ENCODE measurements around the gene RAB40AL.
A peak's percentile ranks its signal among the peaks of the same experiment; 100 is the strongest.
"Not testable (repeated sequence)": the region's sequence is repeated elsewhere in the genome, so short reads cannot be mapped to it uniquely, and the experiment has no call there.

The RAB40AL gene, protein sequence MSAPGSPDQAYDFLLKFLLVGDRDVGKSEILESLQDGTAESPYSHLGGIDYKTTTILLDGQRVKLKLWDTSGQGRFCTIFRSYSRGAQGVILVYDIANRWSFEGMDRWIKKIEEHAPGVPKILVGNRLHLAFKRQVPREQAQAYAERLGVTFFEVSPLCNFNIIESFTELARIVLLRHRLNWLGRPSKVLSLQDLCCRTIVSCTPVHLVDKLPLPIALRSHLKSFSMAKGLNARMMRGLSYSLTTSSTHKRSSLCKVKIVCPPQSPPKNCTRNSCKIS

DNA sequence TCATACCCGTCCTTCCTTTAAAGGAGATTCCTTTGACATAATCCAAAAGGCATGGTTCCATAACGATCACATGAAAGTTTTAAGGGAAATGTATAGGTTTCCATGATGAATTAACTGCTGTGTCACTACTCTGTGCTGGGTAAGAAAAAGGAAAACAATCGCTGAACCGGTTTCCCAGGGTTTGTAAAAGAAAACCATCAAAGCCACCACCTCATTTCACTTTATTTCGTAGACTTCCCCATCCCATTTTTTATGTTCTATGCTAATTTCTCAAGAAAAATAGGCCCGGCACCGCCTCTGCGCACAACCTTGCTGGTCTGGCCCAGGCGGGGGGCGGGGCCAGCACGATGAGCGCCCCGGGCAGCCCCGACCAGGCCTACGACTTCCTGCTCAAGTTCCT lies at the start of gene RAB40AL:
Gene RAB40AL (plus strand): TSS at position 301 of the 400 bp plus-strand sequence. CDS start 47 bp downstream, at position 348.
- not testable (repeated sequence) for DNase-seq

DNA sequence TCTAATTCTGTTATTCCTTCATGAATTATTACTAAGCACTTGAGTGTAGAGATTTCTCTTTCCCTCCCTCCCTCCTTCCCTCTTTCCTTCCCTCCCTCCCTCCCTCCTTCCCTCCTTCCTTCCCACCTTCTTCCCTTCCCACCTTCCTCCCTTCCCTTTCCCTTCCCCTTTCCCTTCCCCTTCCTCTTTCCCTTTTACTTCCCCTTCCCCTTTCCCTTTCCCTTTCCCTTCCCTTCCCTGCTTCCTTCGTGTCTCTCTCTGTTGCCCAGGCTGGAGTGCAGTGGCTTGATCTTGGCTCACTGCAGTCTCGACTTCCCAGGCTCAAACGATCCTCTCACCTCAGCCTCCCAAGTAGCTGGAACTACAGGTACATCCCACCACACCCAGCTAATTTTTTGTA lies 49.4 kb upstream of the RAB40AL start:
- DNase-seq = no peak

DNA sequence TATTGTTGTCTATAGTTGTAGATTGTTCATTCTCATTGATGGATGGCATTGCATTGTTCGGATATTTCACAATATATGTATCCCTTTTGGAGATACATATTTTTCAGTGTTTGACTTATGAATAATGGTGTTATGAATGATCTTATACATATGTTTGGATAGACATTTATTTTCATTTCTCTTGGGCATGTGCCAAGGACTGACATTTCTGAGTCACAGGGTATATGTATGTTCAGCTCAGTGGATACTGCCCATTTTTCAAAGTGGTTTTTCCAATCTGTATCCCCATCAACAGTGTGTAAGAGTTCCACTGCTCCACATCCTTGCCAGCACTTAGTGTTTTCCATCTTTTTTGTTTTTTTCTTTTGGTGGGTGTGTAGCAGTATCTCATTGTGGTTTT lies 45.0 kb upstream of the RAB40AL start:
- DNase-seq = no peak

DNA sequence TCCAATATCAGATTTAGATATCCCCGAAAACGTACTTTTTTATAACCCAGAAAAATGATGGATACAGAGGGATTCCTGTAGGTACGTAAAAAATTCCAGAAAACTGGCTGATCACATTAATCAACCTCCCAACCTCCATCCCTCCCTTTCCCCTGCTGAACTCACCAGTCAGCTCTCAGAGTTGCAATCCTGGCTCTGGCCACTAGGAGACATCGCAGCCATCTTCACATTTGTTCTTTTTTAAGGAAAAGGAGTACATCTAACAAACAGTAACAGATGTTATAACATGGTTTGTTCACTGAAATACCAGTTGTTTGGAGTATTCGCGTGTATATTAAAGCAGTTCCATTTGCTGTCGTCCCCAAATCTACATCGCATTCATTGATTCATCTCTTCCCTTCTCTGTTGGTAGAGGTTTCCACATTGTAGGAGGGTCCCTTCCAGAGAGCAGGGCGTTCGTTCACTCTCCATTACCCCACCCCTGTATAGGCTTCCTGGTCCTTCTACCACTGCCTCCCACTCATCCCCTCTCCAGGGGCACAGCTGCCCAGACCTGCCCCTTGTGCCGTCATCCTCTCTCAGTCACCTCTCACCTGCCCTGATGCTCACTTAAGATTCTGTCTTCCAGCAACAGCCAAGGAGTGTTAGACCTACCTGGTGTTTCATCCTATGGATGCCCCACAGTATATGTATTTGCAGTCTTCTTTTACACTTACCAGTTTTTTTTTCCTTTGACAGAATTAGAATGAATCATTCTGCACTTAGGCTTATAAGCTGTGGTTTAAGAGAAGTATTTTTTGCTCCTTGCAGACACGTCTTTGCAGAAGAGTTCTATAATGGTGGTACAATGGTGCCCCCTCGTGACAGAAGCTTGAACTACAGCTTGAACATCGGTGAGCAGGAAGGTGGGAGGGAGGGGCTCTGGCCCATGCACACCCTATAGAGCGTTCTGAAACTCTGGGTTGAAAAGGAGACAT lies 36.8 kb upstream of the RAB40AL start:
- DNase-seq = peak; percentile 54

DNA sequence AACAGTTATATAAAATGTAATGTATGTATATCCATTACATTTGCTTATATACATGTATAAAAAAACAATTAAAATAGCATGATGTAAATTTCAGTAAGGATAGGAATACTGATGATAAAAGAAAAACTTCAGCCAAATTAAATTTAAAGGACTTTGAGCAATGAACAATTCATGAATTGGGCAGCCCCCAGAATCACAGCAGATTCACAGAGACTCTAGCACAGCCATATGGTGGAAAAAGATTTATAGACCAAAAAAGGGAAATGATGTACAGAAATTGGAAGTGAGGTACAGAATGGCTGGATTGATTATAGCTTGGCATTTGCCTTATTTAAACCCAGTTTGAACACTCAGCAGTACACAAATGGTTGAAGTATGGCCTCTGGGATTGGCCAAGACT lies 34.7 kb upstream of the RAB40AL start:
- DNase-seq = no peak

DNA sequence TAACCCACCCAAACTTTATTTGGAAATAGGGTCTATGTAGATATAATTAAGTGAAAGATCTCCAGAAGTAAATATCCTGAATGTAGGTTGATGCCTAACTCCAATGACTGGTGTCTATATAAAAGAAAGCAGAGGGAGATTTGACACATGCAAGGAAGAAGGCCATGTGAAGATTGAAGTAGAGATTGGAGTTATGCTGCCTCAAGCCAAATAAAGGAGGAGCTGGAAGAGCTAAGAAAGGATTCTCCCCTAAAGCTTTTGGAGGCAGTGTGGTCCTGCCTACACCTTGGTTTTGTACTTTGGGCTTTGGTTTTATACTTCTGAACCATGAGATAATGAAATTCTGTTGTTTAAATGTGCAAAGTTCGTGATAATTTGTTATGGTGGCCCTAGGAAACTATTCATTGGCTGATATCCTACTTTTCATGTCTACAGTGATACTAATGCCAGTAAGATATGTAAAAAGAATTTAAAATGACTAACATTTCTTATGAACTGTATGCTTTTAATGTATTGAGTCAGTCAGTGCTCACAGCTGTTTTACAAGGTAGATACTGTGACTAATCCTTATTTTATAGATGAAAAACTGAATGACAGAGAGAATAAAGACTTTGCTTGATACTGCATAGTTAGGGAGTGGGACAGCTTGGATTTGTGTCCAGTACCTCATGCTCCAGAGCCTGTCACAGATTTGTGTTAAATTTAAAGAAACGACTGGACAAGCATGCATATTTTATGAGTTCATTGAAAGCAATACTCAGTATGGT lies 5.9 kb upstream of the RAB40AL start:
- DNase-seq = no peak

DNA sequence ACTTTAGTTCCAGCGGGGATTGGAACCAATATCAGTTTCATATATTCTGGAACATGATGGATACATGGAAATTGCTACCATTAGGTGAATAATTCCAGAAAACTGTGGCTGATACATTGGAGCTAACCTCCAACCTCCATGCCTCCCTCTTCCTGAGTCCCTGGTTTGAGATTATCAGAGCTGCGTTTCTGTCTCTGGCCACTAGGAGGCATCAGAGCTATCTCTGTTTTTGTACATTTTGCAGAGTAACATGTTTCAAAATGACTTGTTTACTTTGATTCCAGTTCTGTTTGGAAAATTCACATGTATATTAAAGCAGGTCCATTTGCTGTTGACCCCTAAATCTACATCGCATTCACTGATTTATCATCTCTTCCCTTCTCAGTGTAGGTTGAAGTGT lies 2.4 kb upstream of the RAB40AL start:
- no peak for DNase-seq

DNA sequence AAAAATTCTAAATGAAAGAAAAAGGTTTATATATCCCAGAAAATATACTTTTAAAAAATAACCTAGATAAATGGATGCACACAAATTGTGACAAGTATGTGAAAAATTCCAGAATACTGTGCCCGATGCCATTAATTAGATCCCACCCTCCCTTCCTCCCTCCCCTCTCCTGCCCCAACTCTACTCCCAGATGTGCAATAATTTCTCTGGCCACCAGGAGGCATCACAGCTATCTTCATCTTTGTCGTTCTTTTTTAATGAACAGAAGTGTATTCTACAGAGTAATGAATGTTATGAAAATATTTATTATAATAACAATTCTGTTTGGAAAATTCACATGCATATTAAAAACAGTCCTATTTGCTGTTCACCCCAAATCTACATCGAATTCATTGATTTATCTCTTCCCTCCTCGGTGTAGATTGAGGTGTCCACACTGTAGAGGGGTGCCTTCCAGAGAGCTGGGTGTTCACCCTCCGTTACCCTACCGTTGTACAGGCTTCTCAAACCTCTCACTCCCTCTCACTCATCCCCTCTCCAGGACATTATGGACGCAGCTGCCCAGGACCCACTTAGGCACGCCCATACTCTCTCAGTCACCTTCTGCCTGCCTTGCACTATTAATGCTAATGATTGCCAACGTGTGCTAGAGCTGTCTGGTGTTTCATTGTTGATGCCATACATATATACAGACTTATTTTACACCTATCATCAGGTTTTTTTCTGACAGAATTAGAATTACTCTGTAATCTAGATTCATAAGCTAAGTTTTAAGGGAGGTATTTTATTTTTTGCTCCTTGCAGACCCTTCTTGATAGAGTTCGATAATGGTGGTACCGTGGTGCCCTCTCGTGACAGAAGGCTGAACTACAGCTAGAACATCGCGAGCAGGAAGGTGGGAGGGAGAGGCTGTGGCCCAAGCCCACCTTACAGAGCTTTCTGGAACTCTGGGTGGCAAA lies 14.1 kb downstream of the RAB40AL start:
- DNase-seq = peak; percentile 62

DNA sequence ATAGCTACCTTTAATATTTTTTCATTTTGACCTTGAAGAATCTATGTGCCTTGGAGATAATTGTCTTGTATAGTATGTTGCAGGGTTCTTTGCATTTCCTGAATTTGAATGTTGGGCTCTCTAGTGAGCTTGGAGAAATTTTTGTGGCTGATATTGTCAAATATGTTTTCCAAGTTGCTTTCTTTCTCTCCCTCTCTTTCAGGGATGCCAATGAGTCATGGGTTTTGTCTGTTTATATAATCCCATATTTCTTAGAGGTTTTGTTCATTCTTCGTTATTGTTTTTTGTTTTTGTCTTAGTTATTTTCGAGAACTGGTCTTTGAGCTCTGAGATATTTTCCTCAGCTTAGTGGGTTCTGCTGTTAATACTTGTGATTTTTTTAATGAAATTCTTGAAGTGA lies 20.7 kb downstream of the RAB40AL start:
- DNase-seq = no peak

DNA sequence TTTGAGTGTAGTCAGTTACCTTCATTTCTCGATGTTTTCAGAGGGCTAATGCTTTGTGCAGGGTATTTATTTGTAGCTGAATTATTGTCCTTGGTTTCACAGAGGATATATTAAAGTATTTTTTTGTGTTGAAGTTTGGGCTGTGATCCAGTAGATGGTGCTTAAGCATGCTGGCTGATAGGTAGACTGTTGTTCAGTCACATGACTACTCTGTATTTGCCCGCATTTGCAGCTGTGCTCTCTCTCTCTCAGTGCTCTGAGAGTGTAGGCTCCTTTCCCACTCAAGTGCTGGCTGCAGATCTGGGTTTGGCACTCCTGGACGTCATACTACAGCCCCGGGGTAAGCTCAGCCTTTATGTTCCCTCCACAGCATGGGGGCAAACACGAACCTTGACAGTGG lies 21.7 kb downstream of the RAB40AL start:
- DNase-seq = no peak

DNA sequence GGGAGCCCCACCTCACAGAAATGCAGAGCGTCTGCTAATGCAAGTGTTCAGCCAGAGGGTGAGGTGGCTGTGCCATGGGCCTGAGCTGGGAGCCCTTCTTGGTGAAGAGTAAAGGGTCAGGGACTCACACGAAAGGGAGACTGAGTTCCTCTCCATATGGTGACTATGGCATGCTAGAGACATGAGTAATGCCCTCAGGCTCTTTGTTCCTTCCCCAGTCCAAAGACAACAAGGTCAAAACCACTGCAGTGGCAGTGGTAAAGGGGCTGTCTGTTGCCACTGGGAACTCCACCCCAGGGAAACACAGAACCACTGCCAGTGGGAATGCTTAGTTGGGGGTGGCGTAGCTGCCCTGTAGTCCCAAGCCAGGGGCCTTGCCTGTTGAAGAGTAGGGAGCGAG lies 22.4 kb downstream of the RAB40AL start:
- no peak for DNase-seq

DNA sequence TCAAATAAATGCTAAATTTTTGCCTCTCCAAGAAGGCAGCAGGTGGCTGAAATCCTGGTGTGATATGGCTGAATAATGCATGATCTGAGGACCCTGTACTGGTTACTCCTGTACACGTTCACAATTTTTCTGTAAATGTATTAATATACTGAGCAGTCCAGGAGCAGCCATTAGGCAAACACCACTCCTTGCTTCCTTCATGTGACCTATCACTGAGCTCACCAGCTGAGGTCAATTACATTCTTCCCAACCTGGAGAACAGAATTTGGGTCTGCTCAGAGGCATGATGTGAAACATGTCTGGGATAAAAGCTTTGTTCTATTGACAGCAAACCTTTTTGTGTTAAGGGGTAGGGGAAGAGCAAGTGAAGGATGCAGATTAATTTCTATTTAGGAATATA lies 26.9 kb downstream of the RAB40AL start:
- no peak for DNase-seq

DNA sequence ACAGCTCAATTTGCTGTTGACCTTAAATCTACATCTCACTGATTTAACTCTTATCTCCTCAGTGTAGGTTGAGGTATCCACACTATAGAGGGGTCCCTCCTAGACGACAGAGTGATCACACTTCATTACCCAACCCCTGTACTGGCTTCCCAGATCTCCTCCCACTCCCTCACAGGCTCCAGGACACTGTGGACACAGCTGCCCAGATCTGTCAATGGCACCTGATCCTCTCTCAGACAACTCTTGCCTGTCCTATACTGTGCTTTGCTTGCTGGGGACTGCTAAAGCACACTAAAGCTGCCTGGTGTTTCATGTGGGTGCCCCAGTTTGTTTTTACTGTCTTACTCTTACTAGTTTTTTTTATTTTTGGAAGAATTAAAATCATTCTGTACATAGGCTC lies 27.9 kb downstream of the RAB40AL start:
- no peak for DNase-seq

DNA sequence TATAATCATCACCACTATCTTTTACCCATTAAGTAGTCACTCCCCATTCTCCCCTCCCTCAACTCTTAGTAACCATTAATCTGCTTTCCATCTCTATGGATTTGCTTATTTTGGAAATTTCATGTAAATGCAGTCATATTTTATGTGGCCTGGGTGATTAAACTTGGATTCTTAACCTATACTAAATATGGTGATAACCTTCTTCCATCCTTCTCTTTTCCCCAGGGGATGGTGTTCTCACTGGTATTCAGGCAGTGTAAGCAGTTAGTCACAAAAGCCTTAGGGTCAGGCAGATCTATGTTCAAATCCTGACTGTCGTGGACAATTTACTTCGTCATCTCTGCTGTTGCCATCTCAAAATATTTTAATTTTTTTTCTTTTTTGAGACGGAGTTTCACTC lies 29.6 kb downstream of the RAB40AL start:
- DNase-seq = no peak

DNA sequence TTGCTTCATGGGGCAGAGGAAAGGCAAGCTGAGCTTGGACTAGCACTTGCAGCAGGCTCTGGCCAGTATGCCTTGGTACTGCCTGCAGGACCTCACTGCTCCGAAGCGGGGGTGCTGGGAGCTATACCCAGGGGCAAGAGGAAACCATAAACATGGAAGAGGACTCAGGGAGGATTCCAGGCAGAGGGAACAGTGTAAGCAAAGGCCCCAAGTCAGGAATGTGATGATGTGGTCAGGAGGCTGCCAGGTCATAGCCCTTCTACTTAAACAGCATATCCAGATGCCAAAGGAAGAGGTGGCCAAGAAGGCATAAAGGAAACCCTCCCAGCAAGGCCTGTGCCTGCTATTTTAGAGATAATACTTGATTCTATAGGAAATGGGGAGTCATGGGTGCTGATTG lies 31.1 kb downstream of the RAB40AL start:
- no peak for DNase-seq

DNA sequence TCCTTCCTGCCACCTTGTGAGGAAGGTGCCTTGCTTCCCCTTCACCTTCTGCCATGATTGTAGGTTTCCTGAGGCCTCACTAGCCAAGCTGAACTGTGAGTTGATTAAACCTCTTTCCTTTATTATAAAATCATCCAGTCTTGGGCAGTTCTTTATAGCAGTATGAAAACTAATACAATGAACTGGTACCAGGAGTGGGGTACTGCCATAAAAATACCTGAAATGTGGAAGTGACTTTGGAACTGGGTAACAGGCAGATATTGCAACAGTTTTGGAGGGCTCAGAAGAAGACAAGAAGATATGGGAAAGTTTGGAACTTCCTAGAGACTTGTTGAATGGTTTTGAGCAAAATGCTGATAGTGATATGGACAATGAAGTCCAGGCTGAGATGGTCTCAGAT lies 34.5 kb downstream of the RAB40AL start:
- not testable (repeated sequence) for DNase-seq

DNA sequence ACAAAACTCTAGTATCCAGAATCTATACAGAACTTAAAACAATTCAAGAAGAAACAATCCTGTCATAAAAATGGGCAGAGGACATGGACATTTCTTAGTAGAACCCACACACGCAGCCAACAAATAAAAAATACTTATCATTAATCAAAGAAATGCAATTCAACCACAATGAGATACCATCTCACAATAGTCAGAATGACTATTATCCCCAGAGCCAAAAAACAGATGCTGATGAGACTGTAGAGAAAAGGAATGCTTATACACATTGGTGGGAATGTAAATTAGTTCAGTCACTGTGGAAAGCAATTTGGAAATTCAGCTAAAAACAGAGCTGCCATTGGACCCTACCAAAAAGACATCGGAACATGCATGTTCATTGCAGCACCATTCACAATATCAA lies 37.9 kb downstream of the RAB40AL start:
- DNase-seq = no peak

DNA sequence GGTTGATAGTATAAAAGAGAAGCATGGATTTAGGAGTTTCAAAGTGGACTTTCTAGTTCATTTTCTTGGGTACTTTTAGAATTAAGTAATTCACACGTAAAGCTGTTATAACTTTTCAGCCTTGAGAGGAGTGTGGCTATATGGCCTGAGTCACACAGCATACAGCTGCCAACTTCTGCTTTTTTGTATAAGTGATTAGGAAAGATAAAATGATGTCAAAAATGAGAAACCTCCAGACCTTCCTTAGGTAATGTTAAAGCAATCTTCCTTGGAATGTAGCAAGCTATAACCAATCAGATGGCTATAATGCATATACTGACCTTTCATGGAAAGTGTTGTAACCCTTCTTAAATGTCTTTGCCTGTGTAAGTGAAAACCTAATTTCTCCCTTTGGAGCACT lies 39.2 kb downstream of the RAB40AL start:
- DNase-seq = no peak

DNA sequence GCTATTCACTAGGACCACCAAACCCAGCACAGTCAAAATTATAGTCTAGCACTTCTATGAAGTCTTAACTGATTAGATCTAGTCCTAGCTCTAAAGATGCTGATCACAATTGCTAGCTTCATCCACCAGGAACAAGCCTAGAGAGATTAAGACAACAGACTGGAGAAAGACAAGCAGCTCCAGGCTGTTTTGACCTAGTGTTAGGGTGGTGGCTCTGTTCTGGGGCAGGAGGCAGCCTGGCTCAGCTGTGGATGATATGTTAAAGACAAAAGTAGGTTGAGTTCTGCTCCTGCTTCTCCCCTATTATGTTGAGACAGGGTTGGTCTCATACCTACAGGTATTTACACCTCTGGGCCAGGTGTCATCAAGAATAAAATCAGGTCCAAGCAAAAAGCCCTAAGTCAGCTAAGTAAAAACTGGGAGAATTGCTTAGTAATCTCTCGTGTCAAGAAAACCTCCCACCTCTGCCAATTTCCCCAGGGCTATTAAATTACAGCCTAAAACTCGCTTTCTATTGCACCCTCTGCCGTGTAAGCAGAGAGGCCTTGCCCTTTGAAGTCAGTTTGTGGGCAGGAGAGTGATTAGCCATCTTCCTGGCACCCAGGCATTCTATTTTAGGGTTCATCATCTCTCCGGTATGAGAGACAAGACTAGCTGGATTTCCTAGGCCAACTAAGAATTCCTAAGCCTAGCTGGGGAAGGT lies 39.9 kb downstream of the RAB40AL start:
- DNase-seq = no peak

DNA sequence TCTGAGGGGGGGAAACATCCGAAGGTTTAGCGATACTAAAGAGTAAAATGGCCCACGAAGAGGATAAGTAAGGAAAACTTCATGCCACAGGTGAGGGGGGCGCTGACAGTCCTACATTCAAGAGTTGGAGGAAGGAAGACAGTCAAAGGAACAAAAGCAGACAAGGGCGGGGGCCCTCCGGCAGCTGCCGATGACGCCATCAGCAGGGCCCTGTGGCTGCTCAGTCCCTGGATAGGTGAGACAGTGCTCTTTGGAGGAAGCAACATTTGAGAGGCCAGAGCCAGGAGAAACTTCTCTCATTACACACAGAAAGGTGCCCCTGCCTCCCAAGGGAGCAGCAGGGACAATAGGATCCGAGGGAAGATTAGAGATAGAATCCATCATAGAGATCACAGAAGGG lies 41.5 kb downstream of the RAB40AL start:
- DNase-seq = no peak

DNA sequence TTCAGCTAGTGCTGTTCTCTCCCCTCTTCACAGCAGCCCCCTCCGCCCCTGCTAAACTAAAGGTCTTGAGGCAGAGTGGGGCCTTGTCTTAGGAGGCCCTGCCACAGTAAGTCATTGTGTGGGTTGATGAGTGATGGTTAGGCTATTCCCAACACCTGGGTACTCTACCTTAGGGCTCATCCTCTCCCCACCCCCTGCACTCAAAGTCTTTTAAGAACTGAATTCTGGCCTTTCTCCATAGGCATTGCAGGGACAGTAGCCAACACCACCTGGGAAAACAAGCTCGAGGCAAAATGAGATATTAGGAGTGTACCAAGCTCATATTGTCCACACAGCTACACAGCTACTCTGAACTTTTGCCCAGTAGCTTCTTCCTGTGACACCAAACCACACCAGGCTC lies 42.5 kb downstream of the RAB40AL start:
- DNase-seq = no peak

DNA sequence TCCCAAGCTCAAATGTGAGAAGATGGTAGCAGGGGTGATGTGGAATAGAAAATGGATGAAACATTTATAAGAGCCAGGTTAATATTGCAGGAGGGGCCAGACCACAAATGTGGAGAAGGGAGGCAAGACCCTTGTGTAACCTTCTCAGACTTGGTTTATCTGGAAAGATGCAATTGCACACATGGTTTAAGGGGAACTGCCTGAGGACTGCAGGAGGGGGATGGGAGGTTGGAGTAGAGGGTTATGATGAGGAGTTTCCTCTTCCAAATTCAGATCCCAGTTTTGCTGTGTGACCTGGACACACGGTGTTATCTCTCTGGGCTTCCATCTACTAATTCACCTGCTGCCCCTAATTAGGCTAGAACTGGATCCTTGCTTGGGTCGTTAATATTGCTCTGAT lies 46.1 kb downstream of the RAB40AL start:
- DNase-seq = no peak

Measured in DMS 273 treated with DMSO at 0.1 percent for 48 hours (cell line).